GM19438 (cell line): ENCODE results near the gene PLEKHM1.
"Not testable (repeated sequence)": the region's sequence is repeated elsewhere in the genome, so short reads cannot be mapped to it uniquely, and the experiment has no call there.

Experiments
- ATAC-seq: cut with Tn5 transposase; IDR thresholded peaks from one replicate; pipeline ENCODE4 v1.9.1; 2021; ENCODE audit warnings: low read depth; ENCODE audit not compliant: unreplicated experiment

The PLEKHM1 gene

DNA sequence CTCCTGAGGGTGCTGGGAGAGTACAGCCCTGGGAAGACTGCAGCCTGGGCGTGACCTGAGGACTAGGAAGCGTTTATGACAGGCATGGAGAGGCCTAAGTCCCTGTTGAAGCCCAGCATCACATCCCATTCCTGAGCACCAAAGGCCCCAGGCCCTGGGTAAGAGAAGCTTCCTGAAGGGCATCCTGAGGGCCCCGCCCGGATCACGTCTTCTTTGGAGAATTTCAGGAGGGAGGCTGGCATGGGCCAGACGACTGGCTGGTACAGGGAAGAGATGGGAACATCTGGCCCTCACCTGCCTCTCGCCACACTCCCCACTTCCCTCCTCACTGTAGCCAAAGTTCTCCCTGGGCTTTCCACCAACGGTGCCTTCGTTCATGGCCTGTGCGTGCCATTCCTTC, 46.2 kb downstream of the PLEKHM1 start:
- ATAC-seq: not testable (repeated sequence)

DNA sequence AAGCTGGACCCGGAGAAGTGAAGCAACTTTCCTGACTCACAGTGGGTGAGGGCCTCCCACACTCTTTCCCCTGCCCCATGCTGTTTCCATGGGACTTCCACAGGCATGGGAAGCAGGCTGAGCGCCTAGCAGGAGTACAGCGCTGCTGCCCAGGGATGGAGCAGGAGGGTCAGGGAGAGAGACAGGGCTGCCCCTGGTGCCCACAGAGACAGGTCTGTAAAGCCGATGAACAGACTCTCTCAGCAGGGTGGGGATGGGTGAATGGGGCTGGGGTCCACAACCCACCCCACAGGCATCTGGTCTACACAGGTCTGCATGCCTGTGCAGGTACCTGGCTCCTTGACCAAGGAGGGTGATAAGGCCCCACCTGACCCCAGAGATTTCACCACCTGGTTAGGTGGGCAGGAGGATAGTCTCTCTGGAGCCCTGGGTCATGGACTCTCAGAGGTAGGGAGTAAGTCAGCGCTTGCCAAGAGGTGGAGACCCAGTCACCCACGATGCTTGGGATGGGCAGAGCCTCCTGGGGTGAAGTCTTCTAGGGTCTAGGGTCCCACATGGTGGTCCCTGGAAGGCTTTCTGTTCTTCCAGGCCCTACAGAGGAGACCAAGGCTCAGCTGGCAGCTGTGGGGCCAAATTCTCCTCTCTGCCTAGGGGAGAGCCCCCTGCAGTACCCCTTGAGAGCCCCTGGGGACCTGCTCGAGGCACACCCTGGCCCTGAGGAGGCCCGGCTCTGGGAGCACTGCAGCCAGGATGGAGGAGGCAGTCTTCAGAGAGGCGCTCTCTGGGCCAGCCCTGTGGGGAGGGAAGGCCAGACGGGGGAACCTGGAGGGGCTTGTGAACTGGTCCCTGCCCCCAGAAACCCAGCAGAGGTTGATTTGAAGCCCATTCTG, 46.9 kb downstream of the PLEKHM1 start:
- ATAC-seq: not testable (repeated sequence)

GRCh38 chr17:45441526-45442310, 48.8 kb downstream of the PLEKHM1 start:
- ATAC-seq: no peak

GRCh38 chr17:45440839-45441515, 49.5 kb downstream of the PLEKHM1 start:
- peak; percentile 92 for ATAC-seq

DNA sequence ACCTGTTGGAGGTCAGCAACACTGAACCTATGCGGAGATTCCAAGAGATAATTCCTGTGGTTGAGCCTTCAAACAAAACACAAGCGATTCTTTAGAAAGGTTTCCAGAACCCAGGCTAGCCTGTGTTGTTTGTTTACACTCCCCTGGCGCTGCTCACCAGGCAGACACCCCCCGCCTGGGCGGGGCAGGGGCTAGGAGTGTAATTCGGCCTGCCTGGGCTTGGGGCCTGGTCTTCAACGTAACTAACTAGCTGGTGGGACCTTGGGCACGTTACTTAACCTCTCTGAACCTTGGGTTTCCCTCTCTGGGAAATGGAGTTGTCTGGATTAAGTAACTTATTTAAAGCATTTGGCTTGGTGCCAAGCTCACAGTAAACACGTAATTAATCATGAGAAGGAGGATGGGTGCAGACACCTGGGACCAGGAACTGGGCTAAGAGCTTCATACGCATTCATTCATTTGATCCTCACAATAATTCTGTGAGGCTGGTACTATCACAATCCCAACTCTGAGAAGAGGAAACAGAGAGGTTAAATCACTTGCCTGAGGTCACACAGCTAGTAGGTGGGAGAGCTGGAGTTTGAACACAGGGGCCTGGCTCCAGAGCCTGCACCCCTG, 50.3 kb downstream of the PLEKHM1 start:
- ATAC-seq: no peak

DNA sequence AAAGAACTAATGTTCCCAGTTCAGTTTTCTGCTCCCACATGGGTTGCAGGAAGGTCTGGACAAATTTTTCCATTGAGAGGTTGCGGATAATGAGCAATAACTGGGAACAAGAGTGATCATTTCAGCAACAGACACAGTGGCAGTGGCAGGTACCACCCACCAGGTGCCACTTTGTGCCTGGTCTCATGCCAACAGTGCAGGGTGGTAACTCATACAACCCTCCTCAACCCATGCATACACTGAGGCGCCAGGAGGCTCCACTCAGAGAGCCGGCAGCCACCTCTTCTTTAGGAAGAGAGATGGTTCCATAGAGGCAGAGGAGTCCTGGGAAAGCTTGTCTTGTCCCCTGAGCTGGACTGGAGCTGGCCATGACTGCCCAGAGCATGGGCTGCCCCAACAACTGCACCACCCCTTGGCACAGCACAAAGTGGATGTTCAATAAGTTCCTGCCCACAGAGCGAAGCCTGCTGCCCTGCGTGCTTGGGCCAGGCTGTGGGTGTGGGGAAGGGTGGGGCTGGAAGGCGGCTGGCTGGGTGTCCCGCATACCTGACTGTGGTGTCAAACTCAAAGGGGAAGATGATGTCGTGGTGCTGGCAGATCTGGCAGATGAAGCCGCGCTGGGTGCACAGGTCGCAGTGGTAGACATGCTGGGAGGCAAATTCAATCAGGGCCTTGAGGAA, 51.5 kb downstream of the PLEKHM1 start:
- ATAC-seq: no peak

- ATAC-seq: no peak
These were observed 52.8 kb downstream of the PLEKHM1 start for GRCh38 chr17:45437465-45438283.

DNA sequence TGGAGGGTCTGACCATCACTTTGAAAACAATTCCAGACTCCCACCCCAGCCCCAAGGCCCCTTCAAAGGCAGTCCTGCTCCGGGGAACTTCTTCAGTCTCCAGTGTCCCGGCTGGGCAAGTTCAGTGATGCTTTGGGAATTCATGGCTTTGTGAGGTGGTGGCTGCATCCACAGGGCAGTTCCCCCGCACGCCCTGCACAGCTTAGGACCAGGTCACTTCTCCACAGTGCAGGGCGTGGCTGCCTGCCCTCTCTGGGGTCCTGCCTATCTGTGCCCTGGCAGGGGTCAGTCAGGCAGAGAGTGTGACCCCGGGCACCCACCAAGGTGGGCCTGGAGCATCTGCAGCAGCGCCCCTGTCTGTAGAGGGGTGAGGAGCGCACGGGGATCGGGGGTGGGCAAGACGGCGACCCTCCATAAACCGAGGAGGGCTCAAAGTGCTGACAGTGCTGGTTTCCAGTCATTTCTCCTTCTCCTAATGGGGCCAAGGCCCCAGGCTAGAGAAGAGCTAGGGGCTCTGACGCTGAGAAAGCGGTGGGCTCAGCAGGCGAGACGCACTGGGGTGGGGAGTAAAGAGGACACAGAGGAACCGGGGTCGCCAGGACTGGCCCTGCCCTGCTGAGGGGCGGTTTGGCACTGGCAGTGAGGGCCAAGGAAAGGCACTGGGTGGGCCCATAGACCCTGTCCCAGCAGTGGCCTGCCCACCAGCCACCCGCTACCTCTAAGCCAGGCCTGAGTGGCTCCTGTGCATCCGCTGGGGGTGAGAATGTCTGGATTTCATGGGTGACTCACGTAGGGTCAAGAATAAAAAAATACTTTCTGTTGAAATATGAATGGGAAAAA, 53.7 kb downstream of the PLEKHM1 start:
- no peak for ATAC-seq

DNA sequence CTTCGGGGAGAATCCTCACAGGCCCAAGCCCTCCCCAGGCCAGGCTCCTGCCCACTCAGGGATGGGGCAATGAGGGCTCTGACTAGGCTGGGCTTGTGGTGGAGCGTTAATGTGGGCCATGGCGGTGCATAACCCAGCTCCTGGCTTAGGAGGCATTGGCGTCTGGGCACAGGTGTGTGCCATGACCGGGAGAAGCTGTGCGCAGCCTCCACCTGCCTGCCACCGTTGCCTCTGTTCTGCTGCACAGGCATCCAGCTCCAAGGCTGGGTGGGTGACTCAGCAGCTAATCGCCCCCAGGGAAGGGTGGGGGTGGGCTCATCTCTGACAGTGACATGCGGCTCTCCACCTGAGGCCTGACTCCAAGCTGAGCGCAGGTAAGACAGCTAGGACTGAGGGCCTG, 54.4 kb downstream of the PLEKHM1 start:
- no peak for ATAC-seq

GRCh38 chr17:45435481-45435880, 55.0 kb downstream of the PLEKHM1 start:
- ATAC-seq: no peak

DNA sequence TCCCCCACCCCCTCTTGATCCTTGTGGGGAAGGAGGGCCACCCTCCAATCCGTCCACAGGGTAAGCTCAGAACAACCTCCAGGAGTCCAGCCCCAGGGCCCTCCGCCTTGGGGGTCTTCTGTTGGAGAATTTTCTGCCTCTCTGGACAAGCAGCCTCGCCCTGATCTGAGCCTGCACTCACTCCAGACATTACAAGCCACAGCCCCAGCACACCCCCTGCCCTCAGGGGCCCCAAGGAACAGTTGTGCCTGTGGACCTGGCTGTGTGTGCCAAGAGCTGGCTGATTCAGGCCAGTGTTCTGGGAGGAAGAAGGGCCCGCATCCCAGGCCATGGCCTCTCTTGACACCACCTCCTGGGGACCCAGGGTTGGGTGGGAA, 57.4 kb downstream of the PLEKHM1 start:
- ATAC-seq: no peak

- no peak for ATAC-seq
These were observed 57.9 kb downstream of the PLEKHM1 start, which contains the start of gene ARHGAP27 for GRCh38 chr17:45432405-45433158. TSS of gene ARHGAP27 (minus strand) at chr17:45432870. CDS start at chr17:45430279, 2,591 bp downstream.

GRCh38 chr17:45431531-45432404, 58.8 kb downstream of the PLEKHM1 start:
- ATAC-seq: peak; percentile 55

DNA sequence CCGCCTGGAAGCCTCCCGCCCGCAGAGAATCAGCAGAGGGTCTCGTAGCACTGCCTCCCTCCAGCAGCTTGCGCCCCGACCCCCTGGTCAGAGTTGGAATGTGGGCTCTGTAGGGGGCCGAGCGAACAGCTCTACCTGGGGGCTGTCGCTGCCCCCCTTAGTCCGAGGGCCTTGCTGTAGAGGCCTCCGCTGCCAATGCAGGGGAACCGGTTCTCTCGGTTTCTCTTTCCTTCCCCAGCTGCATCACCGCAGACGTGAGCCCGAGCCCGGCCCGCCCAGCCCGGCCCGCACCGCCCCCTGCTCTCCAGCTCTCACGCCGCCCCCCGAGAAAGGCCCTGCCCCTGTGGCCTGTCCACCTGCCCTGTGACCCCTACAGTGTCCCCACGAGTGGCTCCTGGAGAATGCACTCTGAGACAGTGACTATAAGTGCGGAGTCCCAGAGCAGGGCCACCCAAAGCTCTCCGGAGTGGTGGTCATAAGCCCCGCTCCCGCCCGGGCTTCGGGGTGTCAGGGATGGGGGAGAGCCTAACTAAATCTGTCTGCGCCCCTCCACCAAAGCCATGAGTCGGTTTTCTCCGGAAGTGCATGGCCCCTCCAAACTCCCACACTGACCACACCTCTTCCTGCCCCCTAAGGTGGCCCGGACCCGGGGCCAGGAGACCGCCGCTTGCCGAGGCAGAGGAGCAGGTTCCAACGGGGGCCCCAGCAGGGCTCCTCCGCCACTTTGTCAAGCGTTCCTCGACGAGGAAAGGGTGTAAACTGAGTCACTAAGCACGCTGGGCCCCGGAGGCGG, 59.6 kb downstream of the PLEKHM1 start:
- ATAC-seq: peak; percentile 17

- no peak for ATAC-seq
These were observed 60.3 kb downstream of the PLEKHM1 start for GRCh38 chr17:45430006-45430737.
